Measurements from ENCODE around the gene SDE2. TPM values are rescaled to one million over a fixed set of nuclear protein-coding genes. Genes with fewer than 3 reads are reported as not detected.
"Not testable (repeated sequence)": the region's sequence is repeated elsewhere in the genome, so short reads cannot be mapped to it uniquely, and the experiment has no call there.

Gene SDE2
- total RNA-seq, 1 donor from 2014 or later, result 8.0 TPM

- DNase-seq (ENCODE audit: low spot score) (no peak), ATAC-seq (no peak)
Observed at GRCh38 chr1:225945564-225945963, 53.6 kb downstream of the SDE2 start.

- ATAC-seq, result no peak
- no peak for DNase-seq (ENCODE audit: low spot score)
Observed at GRCh38 chr1:225944951-225945350, 54.2 kb downstream of the SDE2 start.

- ATAC-seq, result no peak
Observed at GRCh38 chr1:225944387-225944786, 54.8 kb downstream of the SDE2 start.

GRCh38 chr1:225943582-225943981 lies 55.6 kb downstream of the SDE2 start:
- ATAC-seq, result no peak
- DNase-seq (ENCODE audit: low spot score), result no peak

More at GRCh38 chr1:225944387-225944786, 54.8 kb downstream of the SDE2 start:
- no peak for DNase-seq (ENCODE audit: low spot score)

- DNase-seq (ENCODE audit: low spot score), result no peak
- ATAC-seq, result no peak
Observed at GRCh38 chr1:225942574-225942973, 56.6 kb downstream of the SDE2 start.

GRCh38 chr1:225941942-225942222 lies 57.3 kb downstream of the SDE2 start:
- ATAC-seq (no peak), DNase-seq (ENCODE audit: low spot score) (no peak)

GRCh38 chr1:225941187-225941941 lies 57.8 kb downstream of the SDE2 start, which contains the start of gene LEFTY2:
Gene LEFTY2 (minus strand): TSS chr1:225941220. CDS start chr1:225941140, 80 bp downstream.
- ATAC-seq, result no peak
- no peak for DNase-seq (ENCODE audit: low spot score)

GRCh38 chr1:225940385-225941151 lies 58.6 kb downstream of the SDE2 start:
- DNase-seq (ENCODE audit: low spot score) (no peak), ATAC-seq (no peak)

GRCh38 chr1:225939939-225940310 lies 59.2 kb downstream of the SDE2 start:
- not testable (repeated sequence) for ATAC-seq; DNase-seq (ENCODE audit: low spot score)

- peak; percentile 55 for ATAC-seq
- not testable (repeated sequence) for DNase-seq (ENCODE audit: low spot score)
Observed at GRCh38 chr1:225939097-225939938, 59.8 kb downstream of the SDE2 start.

- ATAC-seq, result peak; percentile 54
- no peak for DNase-seq (ENCODE audit: low spot score)
Observed at GRCh38 chr1:225937048-225937968, 61.8 kb downstream of the SDE2 start.

- ATAC-seq (no peak), DNase-seq (ENCODE audit: low spot score) (no peak)
Observed at GRCh38 chr1:225936523-225936922, 62.6 kb downstream of the SDE2 start.

- ATAC-seq; DNase-seq (ENCODE audit: low spot score): not testable (repeated sequence)
Observed at GRCh38 chr1:225936086-225936485, 63.1 kb downstream of the SDE2 start.

GRCh38 chr1:225934711-225935110 lies 64.4 kb downstream of the SDE2 start:
- ATAC-seq, result no peak
- DNase-seq (ENCODE audit: low spot score), result no peak

GRCh38 chr1:225933072-225933471 lies 66.1 kb downstream of the SDE2 start:
- no peak for ATAC-seq
- no peak for DNase-seq (ENCODE audit: low spot score)

Other genes starting within 250 kb of the SDE2 start
- 136 TPM for gene SRP9, start 221.5 kb downstream of the SDE2 start, total RNA-seq
- gene EPHX1, start 189.2 kb downstream of the SDE2 start, total RNA-seq, result 1,368 TPM
- gene TMEM63A, start 117.0 kb downstream of the SDE2 start, total RNA-seq, result 69.1 TPM
- 1.3 TPM for gene LEFTY1, start 110.2 kb downstream of the SDE2 start, total RNA-seq
- gene PYCR2, start 75.1 kb downstream of the SDE2 start, total RNA-seq, result 26.9 TPM
- gene LEFTY2, start 58.1 kb downstream of the SDE2 start, total RNA-seq, result not detected
- 129 TPM for gene H3-3A, start 63.4 kb upstream of the SDE2 start, total RNA-seq
- gene ACBD3, start 187.4 kb upstream of the SDE2 start, total RNA-seq, result 12.8 TPM
- gene MIXL1, start 224.3 kb upstream of the SDE2 start, total RNA-seq, result not detected